GM18498 (cell line): ENCODE results near the gene LUC7L.
"Not testable (repeated sequence)": the region's sequence is repeated elsewhere in the genome, so short reads cannot be mapped to it uniquely, and the experiment has no call there.

ENCODE experiments used
- ATAC-seq: cut with Tn5 transposase; IDR thresholded peaks from one replicate; pipeline ENCODE4 v1.9.1; 2021; ENCODE audit warnings: mild to moderate bottlenecking, moderate library complexity; ENCODE audit not compliant: unreplicated experiment

Gene LUC7L

DNA sequence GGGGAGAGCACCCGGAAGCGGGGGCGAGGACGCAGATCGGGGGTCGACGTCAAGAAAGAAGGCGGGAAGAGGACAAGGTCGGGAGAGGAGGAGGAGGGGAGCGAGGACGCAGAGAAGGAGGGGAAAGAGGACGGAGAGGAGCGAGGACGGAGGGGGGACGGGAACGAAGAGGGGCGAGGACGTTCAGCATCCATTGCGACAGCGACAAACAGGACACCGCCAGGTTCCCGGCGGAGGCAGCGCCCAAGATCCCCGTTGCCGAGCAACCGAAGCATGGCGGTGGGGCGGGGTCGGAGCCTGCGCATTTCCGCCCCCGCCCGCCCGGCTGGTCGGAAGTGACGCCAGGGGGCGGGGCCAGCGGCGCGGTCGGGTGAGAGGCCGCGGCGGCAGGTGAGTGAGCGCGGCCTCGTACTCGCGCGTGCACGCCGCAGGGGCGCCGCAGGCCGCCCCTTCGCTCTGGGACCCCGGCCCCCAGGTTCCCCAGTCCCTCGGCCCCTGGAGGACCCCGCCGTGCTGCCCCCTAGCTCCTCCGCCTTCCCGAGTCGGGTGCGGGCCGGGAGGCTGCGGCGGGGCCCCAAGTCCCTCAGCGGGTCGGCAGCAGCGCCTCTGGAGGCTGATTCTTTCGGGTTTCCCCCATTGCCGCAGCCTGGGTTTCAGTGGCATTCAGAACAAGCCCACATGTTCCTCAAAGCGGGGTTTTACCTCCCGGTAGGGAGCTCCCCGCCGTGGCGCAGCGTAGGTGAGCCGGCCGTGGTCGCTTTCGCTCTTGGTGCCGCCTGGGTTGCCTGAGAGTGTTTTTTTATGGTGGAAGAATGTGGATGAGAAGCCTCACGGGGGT lies 5.4 kb upstream of the LUC7L start, which contains the start of gene FAM234A:
Gene FAM234A (plus strand): TSS at position 354 of the 838 bp plus-strand sequence. CDS start 19,593 bp downstream, outside the sequence.
- ATAC-seq = peak; percentile 87

- ATAC-seq = no peak
These were observed 1.7 kb upstream of the LUC7L start for GRCh38 chr16:230949-231348.

- not testable (repeated sequence) for ATAC-seq
These were observed 1.1 kb upstream of the LUC7L start for GRCh38 chr16:230351-230750.

- ATAC-seq = no peak
These were observed 557 bp upstream of the LUC7L start for GRCh38 chr16:229731-230281.

- ATAC-seq = peak; percentile 10
These were observed 948 bp downstream of the LUC7L start for GRCh38 chr16:228151-228851.

GRCh38 chr16:220021-220420 lies 9.2 kb downstream of the LUC7L start:
- ATAC-seq = no peak

GRCh38 chr16:212999-213398 lies 16.2 kb downstream of the LUC7L start:
- no peak for ATAC-seq

- not testable (repeated sequence) for ATAC-seq
These were observed 17.5 kb downstream of the LUC7L start for GRCh38 chr16:211631-212180.

GRCh38 chr16:209359-209758 lies 19.9 kb downstream of the LUC7L start:
- ATAC-seq = not testable (repeated sequence)

- not testable (repeated sequence) for ATAC-seq
These were observed 25.2 kb downstream of the LUC7L start for GRCh38 chr16:204046-204445.

DNA sequence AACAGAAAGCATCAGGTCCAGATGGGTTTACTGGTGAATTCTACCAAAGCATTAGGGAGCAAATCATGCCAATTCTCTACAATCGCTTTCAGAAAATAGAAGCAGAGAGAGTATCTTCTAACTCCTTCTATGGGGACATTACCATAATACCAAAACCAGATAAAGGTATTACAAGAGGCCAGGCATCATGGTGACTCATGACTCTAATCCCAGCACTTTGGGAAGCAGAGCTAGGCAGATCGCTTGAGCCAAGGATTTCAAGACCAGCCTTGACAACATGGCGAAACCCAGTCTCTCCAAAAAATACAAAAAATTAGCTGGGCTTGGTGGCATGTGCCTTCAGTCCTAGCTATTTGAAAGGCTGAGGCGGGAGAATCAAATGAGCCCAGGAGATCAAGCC lies 26.0 kb downstream of the LUC7L start:
- no peak for ATAC-seq

DNA sequence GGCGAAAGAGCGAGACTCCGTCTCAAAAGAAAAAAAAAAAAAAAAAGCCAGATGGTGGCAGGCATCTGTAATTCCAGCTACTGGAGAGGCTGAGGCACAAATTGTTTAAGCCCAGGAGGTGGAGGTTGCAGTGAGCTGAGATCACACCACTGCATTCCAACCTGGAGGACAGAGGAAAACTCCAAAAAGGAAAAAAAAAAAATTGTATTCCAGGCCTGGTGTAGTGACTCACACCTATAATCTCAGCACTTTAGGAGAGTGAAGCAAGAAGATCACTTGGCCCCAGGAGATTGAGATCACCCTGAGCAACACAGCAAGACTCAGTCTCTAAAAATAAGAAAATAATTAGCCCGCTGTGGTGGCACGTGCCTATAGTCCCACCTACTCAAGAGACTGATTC lies 28.9 kb downstream of the LUC7L start:
- no peak for ATAC-seq

GRCh38 chr16:194516-194915 lies 34.7 kb downstream of the LUC7L start:
- ATAC-seq = no peak

- no peak for ATAC-seq
These were observed 35.8 kb downstream of the LUC7L start for GRCh38 chr16:193441-193840.

DNA sequence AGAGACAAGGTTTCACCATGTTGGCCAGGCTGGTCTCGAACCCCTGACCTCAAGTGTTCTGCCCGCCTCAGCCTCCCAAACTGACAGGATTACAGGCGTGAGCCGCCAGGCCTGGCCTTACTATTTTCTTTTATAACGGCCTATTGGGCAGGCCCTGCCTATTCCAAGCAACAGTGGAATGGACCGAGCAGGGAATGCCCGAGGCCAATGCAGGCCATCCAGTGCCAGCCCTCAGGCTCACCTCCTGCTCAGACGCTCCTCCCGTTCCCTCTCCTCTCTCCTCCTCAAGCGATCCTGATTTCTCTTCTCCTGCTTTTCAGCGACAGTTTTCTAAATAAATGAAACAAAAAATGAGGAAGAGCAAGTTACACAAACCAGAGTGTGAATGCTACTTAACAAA lies 36.6 kb downstream of the LUC7L start:
- ATAC-seq = no peak

DNA sequence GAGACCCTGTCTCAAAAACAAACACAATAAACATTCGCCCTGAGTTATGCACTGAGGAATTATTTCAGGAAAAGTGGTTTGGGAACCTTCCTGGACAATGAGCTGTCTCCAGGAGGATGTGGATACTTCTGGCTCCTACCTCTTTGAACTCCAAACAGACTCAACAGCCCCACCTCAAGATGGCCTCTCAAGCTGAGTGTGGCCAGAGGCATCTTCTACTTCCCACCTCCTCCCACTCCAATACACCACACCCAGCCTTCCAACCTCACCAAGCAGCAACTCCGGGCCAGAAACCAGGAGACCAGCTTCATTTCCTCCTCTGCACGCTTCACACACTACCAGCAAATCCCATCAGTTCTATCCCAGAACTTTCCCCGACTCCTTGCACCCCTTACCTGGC lies 37.4 kb downstream of the LUC7L start:
- ATAC-seq = no peak

DNA sequence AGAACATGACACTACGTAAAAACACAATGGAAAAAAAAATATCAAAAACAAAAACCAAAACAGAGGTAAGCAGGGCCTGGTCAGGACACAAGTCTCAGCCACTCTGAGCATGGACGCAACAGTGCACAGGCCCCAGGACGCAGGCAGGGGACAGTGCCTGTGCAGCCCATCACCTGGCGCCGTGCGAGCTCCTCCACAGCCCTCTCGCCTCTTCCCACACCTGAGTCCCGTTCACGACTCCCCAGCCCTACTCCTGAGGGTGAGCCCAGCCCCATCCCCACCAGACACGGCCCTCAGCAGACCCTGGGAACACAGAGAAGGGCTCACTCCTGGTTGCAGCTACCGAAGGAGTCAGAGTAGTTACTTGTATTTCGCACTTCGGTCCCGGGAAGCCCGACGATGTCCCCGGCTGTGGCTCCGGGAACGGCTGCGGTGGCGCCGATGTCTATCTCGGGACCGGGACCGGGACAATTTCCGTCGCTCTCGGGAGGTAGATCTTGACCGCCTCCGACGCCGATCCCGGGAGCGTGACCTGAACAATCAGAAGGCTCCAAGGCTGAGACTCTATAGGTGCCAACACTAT lies 39.6 kb downstream of the LUC7L start:
- no peak for ATAC-seq

GRCh38 chr16:188674-189073 lies 40.6 kb downstream of the LUC7L start:
- no peak for ATAC-seq

DNA sequence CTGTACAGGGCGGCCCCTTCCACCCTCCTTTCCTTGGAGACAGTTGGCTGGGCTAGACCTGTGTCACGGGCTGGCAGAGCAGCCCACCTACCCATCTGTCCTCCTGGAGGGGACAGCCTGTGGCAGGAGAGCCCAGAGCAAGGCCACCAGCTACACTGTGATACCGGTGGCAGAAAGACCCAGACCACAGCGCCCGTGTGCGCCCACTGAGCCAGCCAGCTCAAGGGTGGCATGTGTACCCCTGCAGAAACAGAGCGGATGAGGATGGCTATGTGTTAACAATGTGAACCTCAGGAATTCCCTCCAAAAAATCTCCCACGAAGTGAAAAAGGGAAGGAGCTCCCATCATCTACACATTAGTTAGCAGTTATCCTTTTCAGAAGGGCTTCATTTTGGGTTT lies 41.9 kb downstream of the LUC7L start:
- ATAC-seq = no peak

DNA sequence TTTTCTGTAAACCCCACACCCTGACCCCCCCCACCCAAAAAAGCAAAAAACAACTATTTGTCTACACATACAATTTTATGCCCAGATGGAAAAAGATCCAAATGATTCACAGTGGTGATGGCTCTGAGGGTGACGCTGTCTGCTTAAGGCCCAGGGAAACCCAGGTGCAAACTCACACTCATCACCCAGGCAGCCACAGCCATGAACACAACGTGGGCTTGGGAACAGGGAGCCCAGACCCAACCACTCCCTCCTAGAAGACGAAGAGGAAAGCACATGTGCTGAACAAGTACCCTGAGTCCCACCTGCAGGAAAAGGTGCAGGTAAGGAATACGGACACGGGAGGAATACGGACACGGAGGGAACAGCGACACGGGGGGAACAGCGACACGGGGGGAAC lies 43.6 kb downstream of the LUC7L start:
- no peak for ATAC-seq

DNA sequence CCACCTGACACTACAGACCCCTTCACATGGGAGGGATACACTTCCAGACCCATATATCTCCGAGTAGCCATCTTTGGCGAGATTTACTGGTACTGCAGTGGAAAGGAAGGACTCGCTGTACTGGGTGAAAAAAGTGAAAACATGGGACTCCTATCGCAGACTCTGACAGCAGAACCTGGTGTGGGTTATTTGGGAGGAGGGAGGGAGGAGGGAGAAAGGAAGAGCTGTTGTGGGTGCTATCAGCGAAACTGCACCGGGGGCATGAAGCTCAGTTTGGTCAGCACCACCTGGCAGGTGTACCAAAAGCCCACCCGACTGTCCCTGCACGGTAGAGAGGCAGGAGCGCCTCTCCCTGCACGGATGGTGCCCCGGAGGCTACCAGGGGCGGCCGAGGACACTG lies 44.0 kb downstream of the LUC7L start:
- no peak for ATAC-seq
